Measurements from ENCODE around the gene COX7A1.
A peak's percentile ranks its signal among the peaks of the same experiment; 100 is the strongest.

Gene COX7A1

DNA sequence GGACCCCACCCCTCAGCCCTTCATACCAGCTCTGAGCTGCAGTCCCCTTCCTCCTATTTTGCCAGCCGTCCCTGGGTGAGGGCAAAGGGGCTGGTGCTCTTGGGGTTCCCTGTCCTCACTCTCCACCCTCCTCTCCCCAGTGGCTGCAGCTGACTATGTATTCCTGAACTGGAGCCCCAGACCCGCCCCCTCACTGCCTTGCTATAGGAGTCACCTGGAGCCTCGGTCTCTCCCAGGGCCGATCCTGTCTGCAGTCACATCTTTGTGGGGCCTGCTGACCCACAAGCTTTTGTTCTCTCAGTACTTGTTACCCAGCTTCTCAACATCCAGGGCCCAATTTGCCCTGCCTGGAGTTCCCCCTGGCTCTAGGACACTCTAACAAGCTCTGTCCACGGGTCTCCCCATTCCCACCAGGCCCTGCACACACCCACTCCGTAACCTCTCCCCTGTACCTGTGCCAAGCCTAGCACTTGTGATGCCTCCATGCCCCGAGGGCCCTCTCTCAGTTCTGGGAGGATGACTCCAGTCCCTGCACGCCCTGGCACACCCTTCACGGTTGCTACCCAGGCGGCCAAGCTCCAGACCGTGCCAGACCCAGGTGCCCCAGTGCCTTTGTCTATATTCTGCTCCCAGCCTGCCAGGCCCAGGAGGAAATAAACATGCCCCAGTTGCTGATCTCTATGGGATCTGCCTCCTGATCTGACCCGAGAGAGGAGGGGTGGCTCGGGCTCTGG lies 2.4 kb downstream of the COX7A1 start:
- TF ChIP-seq, protein P1, sequence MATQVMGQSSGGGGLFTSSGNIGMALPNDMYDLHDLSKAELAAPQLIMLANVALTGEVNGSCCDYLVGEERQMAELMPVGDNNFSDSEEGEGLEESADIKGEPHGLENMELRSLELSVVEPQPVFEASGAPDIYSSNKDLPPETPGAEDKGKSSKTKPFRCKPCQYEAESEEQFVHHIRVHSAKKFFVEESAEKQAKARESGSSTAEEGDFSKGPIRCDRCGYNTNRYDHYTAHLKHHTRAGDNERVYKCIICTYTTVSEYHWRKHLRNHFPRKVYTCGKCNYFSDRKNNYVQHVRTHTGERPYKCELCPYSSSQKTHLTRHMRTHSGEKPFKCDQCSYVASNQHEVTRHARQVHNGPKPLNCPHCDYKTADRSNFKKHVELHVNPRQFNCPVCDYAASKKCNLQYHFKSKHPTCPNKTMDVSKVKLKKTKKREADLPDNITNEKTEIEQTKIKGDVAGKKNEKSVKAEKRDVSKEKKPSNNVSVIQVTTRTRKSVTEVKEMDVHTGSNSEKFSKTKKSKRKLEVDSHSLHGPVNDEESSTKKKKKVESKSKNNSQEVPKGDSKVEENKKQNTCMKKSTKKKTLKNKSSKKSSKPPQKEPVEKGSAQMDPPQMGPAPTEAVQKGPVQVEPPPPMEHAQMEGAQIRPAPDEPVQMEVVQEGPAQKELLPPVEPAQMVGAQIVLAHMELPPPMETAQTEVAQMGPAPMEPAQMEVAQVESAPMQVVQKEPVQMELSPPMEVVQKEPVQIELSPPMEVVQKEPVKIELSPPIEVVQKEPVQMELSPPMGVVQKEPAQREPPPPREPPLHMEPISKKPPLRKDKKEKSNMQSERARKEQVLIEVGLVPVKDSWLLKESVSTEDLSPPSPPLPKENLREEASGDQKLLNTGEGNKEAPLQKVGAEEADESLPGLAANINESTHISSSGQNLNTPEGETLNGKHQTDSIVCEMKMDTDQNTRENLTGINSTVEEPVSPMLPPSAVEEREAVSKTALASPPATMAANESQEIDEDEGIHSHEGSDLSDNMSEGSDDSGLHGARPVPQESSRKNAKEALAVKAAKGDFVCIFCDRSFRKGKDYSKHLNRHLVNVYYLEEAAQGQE (IDR thresholded peaks at IDR 0.05; ENCODE audit: insufficient read depth in 1 of 2, low read depth in 2 of 2, low read length in 2 of 2) = no peak
- no peak for TF ChIP-seq SIN3A (IDR thresholded peaks at IDR 0.05; ENCODE audit: borderline replicate concordance, insufficient read depth, low read length)
- TF ChIP-seq TAF1 (IDR thresholded peaks at IDR 0.05; ENCODE audit: borderline replicate concordance, insufficient read depth, low read length) = no peak
- TF ChIP-seq POLR2AphosphoS5 (IDR thresholded peaks at IDR 0.05; ENCODE audit: low read depth, low read length) = no peak
- TF ChIP-seq FOXP2 (optimal IDR thresholded peaks at IDR 0.05; ENCODE audit: borderline replicate concordance, extremely low read depth, extremely low read length, insufficient read depth) = no peak

DNA sequence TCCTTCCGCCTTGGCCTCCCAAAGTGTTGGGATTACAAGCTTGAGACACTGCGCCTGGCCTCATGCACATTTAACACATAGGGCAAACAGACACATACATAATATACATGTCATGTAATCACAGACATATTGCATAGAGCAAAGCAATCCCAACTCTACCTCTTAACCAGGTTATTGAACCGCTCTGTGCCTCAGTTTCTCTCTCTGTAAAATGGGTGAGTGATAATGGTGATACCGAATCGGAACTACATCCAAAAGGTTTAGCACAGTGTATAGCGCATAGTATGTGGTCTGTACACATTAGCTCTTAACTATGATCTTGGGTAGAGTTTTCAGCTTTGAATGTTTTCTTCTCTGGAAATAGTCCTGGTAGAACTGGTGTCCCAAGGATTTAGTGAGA lies 7.6 kb downstream of the COX7A1 start:
- TF ChIP-seq FOXP2 (optimal IDR thresholded peaks at IDR 0.05; ENCODE audit: borderline replicate concordance, extremely low read depth, extremely low read length, insufficient read depth) (no peak), POLR2AphosphoS5 (IDR thresholded peaks at IDR 0.05; ENCODE audit: low read depth, low read length) (no peak), TAF1 (IDR thresholded peaks at IDR 0.05; ENCODE audit: borderline replicate concordance, insufficient read depth, low read length) (no peak), SIN3A (IDR thresholded peaks at IDR 0.05; ENCODE audit: borderline replicate concordance, insufficient read depth, low read length) (no peak)
- TF ChIP-seq, protein P1 (IDR thresholded peaks at IDR 0.05; ENCODE audit: insufficient read depth in 1 of 2, low read depth in 2 of 2, low read length in 2 of 2) = no peak

DNA sequence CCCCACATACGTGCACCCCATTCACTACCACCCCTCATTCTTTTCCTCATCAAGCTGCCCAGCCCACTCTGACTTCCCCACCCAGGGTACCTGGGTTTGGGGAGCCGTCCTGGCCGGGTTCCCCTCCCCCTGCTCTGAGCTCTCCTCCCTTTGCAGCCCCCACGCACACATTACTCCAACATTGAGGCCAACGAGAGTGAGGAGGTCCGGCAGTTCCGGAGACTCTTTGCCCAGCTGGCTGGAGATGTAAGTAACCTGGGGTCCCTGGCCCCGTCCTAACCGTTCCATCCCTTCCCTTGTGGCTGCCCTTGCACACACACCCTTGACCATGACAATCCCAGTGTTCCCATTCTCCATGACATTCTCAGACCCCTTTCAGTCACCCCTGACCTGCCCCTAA lies 9.8 kb downstream of the COX7A1 start:
- TF ChIP-seq TAF1 (IDR thresholded peaks at IDR 0.05; ENCODE audit: borderline replicate concordance, insufficient read depth, low read length) (no peak), FOXP2 (optimal IDR thresholded peaks at IDR 0.05; ENCODE audit: borderline replicate concordance, extremely low read depth, extremely low read length, insufficient read depth) (no peak), SIN3A (IDR thresholded peaks at IDR 0.05; ENCODE audit: borderline replicate concordance, insufficient read depth, low read length) (no peak), POLR2AphosphoS5 (IDR thresholded peaks at IDR 0.05; ENCODE audit: low read depth, low read length) (no peak)
- TF ChIP-seq, protein P1 (IDR thresholded peaks at IDR 0.05; ENCODE audit: insufficient read depth in 1 of 2, low read depth in 2 of 2, low read length in 2 of 2) = no peak

DNA sequence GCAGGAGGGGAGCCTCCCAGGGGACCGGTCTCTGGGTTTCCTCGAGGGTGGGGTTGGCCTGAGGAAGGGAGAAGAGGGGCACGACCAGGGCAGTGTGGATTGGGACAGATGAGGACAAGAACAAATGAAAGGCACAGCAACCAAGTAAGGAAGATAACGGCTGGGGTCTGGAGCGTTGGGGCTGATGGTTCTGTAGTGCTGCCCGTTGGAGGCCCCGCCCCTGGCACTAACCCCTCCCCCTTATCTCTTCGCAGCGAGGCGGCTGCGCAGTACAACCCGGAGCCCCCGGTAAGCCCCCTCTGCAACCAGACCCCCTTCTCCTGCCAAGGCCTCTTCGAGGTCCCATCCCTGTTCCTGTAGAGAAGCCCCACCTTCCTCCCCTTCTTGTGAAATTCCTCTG lies 10.2 kb downstream of the COX7A1 start:
- TF ChIP-seq FOXP2 (optimal IDR thresholded peaks at IDR 0.05; ENCODE audit: borderline replicate concordance, extremely low read depth, extremely low read length, insufficient read depth) = no peak

DNA sequence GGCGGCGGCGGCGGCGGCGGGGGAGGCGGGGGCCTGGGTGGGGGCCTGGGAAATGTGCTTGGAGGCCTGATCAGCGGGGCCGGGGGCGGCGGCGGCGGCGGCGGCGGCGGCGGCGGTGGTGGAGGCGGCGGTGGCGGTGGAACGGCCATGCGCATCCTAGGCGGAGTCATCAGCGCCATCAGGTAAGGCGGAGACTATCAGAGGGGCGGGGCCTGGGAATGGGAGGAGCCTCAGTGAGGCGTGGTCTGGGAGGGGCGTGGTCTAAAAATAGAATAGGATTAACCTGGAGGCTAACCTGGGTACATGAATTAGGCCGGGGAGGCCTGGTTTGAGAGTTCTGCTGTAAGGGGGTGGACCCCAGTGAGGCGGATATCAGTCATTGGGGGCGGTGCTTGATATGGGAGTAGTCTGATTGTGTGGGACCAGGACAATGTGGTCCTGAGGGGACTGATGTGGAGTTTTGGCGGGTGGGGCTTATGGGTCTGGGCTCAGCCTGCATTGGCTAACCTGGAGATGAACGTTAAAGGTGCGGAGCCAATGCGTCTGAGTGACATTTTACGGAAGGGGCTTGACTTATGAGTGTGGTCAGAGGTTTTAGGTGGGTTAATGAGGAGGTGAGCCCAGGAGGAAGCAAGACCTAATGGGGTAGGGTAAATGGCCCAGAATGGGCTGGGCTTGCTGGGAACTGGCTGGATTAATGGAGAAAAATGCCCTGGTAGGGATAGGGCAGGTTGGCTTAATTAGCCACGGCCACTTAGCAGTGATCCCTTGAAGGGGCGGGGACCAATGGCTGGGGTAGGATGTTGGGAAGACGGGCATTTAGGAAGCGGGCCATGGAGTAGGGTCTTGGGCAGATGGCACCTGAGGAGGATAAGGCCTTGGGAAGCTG lies 11.0 kb downstream of the COX7A1 start:
- TF ChIP-seq SIN3A (IDR thresholded peaks at IDR 0.05; ENCODE audit: borderline replicate concordance, insufficient read depth, low read length) = no peak
- peak; percentile 62; the same call in 1 of the 2 replicates for TF ChIP-seq TAF1 (IDR thresholded peaks at IDR 0.05; ENCODE audit: borderline replicate concordance, insufficient read depth, low read length)
- TF ChIP-seq FOXP2 (optimal IDR thresholded peaks at IDR 0.05; ENCODE audit: borderline replicate concordance, extremely low read depth, extremely low read length, insufficient read depth) = no peak
